HT1080 (cell line): Measurements from ENCODE around the gene HES4. TPM values are rescaled to one million over a fixed set of nuclear protein-coding genes. Genes with fewer than 3 reads are reported as not detected.
"Not testable (repeated sequence)": the region's sequence is repeated elsewhere in the genome, so short reads cannot be mapped to it uniquely, and the experiment has no call there.

Experiments
- DNase-seq: peaks from one replicate; pipeline ENCODE4 v3.0.0-alpha.2; 2015; ENCODE audit warnings: low read depth
- total RNA-seq: library from RNA; depleted of rRNA; stranded (reverse); fragments of >200 nt; shearing (Covaris generic); gene quantifications from 2 replicates; pipeline ENCODE4 v1.2.3, GENCODE V29; 2014

The HES4 gene
- total RNA-seq, 1 experiment from 2014 or later: 7.6 TPM

DNA sequence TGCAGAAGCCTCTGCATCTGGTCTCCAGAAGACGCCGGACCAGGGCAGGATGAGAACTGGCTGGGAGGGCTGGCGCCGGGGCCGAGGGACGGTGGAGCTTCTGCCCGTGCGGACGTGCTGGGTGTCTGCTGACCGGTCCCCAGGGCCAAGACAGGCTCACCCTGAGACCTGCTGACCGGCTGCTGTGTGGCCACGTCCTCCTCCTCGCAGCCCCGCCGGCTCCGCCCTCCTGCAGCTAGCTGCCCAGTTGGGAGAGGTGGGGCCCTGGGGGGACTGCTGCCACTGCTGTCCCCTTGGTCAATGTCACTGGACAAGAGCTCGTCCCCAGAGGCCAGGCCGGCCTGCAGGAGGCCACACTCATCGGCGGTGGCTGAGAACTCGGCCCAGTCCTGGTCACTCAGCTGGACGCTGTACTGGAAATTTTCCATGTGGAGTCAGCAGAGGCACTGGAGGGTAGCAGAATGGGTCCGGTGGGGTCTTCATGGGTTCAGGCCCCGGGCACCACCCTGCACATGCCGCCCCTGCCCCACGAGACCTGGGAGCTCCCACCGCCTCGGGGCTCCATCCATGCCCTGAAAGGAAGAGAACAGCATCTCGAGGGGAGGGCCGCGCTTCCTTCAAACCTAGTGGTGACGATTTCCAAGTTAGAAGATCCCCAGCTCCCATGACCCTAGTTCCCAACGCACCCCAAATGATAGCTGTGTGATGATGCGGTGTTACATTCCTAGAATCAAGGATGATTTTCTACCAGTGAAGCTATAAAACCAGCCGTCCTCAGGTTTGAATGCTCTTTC, 19.1 kb downstream of the HES4 start:
- no peak for DNase-seq

DNA sequence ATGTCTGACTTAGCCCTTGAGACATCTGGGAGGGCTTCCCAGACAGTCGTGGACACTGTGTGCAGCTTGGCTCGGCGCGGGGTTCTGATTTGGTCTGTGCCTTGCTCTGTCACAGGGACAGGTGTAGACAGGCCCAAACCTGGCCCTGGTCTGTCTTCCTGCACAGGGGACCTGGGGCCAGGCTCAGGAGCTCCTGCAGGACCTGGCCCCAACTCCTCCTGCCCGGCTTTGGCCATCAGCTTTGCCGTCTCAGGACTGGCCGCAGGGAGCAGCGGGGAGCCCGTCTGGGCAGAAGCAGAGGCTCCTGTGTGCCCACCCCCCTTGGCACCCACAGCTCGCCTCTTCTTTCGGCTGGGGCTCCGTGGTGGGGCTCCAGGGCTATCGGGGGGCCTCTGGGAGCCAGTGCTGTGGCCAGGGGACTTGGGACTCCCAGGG, 19.7 kb downstream of the HES4 start:
- no peak for DNase-seq

DNA sequence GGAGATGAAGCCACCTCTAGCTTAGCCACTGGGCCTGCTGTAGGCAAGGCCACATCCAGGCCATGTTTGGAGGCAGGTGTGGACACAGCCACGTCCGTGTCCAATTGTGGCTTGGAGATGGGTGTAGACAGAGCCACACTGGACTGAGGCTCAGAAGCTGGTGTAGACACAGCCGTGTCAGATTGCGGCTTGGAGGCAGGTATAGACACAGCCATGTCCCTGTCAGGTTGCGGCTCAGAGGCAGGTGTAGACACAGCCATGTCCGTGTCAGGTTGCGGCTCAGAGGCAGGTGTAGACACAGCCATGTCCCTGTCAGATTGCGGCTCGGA, 20.2 kb downstream of the HES4 start:
- no peak for DNase-seq

DNA sequence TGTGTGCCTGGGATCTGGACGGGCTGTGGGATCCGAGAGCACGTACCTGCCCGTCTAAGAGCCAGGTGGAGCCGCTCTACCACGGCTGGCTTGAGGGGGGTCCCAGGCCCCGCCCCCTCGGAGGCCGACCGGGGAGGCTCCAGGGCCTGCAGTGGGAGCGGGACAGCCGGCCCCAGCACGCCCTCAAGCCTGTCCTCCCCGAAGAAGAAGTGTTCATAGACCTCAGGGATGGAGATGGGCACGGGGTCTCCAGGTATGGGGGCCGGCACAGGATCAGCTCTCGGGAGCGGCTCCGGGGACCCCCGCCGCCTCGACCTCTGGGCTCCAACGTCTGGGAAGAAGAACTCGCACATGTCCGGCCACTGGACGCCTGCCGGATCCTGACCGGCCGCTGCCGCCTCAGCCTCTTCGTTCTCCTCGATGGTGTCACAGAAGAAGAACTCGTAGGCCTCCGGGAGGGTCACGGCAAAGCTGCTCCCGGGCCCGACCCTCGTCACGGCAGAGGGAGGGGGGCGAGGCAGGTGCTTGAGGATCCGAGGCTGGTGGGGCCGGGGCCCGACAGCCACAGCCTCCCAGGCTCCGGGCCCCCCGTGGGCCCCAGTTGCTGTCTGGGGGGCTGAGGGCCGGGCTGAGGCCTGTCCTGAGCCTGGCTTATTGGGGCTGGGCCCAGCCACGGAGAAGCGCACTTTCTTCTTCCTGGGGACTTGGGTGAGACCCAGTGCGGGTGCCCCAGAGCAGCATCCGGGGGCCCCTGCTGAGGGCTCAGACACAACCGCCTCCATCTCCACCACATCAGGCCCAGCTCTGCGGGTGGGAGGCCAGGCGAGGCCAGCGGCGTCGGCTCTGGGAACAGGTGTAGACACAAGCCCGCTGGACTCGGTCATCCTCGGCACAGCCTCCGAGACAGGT, 20.8 kb downstream of the HES4 start:
- no peak for DNase-seq

DNA sequence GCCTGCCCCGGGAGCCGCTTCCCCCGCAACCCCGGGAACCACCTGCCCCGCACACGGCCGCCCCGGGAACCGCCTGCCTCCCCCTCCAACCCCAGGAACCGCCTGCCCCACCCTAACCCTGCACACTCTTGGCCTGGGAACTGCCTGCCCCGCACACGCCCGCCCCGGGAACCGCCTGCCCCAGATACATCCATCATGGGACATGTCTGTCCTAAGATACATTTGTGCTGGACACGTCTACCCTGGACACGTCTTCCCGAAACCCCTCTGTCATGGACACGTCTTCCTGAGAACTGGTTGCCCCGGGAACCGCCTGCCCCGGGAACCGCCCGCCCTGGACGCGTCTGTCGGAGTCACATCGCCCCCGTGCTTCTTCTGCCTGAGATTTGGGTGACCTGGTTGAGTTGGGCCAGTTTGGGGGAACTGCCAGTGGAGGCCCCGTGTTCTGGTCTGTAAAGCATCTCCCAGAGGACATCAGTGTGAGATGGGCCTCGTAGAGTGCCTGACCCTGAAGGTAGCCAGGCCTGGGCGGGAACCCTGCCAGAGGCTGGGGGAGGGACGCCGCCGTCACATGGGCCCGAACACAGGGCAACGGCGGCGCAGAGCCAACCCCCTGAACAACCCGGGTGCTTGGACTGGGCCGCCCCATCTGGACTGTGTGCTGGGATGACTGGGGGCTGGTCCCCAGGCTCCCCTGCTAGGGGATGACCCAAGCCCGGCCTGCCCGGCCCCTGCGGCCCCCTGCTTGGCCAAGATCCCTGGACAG, 21.6 kb downstream of the HES4 start:
- no peak for DNase-seq

DNA sequence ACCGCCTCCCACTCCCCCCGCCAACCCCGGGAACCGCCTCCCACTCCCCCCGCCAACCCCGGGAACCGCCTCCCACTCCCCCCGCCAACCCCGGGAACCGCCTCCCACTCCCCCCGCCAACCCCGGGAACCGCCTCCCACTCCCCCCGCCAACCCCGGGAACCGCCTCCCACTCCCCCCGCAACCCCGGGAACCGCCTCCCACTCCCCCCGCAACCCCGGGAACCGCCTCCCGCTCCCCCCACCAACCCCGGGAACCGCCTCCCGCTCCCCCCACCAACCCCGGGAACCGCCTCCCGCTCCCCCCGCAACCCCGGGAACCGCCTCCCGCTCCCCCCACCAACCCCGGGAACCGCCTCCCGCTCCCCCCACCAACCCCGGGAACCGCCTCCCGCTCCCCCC, 23.1 kb downstream of the HES4 start:
- DNase-seq: not testable (repeated sequence)

DNA sequence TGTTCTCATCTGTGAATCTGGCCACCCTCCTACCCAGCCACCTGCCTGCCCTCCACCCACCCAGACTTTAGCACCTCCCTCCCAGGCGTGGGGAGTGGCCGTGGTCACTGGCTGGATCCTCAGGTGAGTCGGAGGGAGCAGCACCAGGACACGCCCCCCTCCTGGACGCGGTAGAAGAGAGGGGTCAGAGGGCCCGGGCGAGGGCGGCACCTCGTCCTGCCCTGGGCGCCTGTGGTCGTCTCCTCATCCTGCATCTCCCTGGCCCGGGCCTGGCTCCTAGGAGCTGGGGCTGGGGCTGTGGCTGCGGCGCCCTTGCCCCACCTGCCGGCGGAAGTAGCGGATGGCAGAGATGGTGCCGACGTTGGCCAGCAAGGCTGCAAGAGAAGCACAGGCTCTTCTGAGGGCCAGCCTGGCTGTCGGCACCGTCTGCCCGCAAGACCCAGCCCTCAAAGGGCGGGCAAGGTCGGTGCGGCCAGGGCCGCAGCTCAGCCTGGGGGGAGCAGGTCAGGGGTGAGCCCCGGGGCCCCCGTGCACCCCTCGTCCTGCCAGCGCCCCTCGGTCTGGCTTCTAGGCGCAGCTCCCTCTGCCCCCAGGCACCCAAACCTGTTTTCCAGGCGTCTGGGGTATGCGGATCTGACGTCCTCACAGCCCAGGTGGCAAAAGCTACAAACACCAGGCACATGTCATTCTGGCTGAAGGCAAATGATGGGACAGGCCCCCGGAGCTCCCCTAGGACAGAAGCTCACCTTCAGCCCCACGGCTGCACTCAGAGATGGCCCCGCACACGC, 23.8 kb downstream of the HES4 start:
- peak; percentile 83 for DNase-seq

DNA sequence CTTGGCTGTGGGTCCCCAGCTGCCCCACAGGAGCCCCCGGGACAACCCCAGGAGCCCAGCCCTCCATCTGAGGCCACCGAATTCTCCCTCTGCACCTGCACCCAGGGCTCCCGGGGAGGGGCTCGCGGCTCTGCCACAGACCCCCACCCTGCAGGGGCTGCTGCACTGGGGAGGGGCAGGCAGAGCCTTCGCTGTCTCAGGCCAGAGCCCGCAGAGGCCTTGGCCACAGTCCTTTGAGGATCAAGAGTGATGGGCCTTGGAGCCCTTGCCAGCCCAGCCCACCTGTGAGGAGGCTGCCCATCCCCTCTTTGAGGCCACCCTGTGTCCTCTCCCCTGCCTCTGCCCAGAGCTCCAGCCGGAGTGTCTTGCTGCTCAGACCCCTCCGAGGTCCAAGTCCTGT, 24.5 kb downstream of the HES4 start:
- no peak for DNase-seq

DNA sequence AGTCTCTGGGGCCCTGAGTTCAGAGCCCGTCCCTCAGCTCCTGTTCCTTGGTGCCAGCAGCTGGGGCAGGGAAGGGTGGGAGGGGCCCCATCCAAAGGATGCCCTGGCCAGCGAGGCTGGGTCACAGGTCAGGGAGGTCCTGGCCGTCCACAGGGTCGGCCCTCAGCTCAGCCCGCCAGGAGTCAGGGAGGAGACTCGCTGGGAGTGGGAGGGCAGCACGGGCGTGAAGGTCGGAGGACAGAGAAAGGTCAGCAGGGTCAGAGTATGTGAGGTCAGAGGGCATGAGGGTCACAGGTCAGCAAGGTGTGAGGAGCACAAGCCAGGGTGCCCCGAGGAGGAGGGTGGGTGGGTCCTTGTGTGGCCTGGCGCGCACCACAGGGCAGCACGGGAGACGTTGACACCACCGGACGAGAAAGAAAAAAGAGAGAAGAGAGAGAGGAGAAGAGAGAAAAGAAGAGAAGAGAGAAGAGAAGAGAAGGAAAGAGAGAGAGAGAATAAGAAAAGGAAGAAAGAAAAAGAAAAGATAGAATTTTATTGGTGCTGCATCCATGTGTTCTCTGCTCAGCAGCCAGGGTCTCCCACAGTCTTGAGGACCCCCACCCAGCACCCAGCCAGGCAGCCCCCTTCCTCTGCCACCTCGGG, 25.1 kb downstream of the HES4 start:
- DNase-seq: no peak

DNA sequence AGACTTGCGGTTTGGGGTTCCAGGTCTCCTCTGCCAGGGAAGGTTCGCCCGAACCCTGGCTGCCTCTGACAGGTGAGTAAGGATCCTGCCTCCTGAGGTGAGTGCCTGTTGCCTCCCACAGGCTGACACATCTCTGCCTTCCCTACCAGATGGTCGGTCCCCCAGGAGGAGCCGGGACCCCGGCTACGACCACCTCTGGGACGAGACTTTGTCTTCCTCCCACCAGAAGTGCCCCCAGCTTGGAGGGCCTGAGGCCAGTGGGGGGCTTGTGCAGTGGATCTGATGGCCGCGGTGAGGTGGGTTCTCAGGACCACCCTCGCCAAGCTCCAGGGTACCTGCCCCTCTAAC, 25.6 kb downstream of the HES4 start:
- DNase-seq: no peak

DNA sequence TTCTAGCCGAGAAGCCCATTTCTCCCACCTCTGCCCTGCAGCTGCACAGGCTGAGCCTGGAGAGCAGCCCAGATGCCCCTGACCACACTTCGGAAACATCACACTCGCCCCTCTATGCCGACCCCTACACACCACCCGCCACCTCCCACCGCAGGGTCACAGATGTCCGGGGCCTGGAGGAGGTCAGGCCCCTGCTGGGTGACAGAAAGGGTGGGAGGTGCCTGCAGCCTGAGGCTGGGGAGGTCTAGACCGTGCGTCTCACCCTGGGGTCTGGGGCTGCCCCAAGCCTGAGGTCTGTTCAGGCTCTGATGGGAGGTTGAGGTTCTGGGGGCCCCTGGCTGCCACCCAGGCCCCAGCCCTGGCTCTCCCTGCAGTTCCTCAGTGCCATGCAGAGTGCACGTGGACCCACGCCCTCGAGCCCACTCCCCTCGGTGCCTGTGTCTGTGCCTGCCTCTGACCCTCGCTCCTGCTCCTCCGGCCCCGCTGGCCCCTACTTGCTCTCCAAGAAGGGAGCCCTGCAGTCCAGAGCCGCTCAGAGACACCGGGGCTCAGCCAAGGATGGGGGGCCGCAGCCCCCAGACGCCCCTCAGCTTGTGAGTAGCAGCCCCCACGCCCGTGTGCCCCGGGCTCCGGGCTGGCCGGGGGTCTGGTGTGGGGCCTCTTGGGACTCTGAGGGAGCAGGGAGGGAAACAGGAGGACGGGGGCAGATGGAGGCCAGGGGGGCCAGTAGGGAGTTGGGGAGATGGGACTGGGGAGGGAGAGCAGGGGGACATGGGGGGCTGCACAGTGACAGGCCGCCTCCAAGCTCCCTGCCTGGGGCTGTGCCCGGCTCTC, 26.2 kb downstream of the HES4 start:
- DNase-seq: no peak

DNA sequence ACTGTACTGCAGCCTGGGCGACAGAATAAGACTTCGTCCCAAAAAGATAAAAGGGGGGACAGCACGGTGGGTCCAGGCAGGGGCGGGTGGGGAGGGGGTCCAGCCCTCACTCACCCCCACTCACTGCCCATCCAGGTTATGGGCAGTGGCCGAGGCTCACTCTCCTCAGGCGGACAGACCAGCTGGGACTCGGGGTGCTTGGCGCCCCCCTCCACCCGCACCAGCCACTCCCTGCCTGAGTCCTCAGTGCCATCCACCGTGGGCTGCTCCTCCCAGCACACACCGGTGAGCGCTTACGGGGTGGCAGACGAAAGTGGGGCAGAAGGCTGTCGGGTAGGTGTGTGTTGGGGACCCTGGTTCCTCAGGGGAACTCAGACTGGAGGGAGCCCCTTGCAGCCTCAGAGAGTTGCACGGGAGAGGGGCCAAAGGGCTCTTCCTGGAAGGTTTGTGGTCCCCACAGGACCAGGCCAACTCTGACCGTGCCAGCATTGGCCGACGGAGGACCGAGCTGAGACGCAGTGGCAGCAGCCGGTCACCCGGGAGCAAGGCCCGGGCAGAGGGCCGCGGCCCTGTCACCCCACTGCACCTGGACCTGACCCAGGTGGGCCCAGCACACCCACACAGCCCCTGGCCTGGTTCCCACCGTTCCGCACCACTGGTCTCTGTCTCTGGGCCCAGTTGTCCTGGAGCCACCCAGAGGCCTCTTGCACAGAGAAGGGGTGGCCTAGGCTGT, 27.0 kb downstream of the HES4 start:
- no peak for DNase-seq

DNA sequence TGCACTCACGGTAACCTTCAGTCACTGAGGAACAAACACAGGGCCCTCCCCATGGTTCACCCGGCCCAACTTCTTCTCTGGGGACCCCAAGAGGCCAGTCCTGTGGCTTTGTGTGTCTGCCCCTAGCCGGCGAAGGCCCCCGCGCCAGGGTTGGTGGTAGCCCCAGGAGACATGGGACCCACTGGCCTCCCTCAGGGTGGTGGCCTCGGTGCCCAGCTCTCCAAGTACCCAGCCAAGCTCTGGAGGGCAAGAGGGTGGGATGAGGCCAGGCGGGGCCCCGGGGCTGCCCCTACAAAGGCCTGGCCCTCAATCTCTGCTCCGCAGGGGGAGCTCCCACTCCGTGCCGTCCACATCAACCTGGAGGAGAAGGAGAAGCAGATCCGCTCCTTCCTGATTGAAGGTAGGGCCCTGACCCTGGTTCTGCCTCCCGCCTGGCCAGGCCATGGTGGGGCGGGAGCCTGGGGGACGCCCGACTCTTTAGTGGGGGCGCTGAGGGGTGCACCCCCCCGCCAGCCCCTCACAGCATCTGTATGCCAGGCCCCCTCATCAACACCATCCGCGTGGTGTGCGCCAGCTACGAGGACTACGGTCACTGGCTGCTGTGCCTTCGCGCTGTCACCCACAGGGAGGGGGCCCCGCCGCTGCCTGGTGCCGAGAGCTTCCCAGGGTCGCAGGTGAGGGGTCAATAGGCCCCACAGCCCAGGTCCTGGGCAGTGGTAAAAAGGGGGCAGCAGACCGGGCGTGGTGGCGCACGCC, 28.0 kb downstream of the HES4 start:
- DNase-seq: no peak

DNA sequence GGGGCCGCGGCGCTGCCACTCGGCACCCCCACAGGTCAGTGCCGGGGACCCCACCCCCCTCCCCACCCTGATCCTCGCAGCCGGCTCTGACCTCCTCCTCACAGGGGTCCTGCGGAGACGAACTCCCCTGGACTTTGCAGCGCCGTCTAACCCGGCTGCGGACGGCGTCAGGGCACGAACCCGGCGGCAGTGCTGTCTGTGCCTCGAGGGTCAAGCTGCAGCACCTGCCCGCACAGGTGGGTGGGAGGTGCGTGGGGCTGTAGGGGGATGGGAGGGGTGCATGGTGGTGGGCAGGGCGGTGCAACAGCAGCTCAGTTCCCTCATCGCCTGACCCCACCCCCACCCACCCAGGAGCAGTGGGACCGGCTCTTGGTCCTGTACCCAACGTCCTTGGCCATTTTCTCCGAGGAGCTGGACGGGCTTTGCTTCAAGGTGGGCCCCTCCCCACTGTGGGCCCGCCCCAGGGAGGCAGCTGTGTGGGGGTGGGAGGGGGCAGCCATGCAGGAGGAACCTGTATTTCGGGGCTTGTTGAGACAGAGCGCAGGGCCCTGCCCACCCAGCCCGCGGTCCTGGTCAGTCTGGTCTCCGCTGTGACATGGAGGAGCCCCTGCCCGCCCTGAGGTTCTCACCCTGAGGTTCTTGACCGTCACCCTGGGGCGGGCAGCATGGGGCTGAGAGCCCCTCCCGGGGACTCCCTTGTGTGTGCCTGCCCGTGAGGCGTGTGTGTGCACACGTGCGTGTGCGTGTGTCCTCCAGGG, 28.7 kb downstream of the HES4 start:
- no peak for DNase-seq

DNA sequence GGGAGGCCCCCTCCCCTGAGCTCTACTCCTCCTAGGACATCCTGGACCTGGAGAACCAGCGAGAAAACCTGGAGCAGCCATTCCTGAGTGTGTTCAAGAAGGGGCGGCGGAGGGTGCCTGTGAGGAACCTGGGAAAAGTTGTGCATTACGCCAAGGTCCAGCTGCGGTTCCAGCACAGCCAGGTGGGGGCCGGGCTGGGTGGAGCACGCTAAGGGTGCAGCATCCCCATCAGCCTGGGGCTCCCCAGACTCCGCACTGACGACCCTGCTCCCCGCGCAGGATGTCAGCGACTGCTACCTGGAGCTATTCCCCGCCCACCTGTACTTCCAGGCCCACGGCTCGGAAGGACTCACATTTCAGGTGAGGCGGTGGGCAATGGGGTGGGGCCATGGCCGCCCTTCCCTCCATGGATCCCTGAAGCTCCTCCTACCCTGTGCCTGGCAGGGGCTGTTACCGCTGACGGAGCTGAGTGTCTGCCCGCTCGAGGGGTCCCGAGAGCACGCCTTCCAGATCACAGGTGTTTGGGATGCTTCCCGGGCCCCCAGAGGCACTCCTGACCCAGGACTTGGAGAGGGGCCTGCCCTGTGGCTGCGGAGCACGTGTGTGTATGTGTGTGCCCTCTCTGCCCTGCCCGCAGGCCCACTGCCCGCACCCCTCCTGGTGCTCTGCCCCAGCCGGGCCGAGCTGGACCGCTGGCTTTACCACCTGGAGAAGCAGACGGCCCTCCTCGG, 29.5 kb downstream of the HES4 start:
- DNase-seq: no peak

DNA sequence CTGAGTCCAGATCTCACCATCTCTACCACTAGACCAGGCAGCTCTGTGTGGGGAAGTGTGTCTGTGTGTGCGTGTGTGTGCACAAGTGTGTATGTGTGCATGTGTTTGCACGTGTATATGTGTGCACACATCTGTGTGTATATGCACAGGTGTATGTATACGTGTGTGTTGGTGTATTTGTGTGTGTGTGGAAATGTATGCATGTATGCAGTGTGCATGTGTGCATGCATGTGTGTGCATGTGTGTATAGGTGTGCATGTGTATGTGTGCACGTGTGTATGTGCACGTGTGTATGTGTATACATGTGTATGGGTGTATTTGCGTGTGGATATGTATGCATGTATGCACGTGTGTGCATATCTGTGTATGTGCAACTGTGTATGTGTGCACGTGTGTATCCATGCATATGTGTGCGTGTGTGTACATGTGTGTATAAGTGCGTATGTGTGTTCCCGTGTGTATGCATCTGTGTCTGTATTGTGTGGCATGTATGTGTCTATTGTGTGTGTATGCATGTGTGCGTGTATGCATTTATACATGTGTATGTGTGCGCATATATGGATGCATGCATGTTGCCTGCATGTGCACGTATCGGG, 30.5 kb downstream of the HES4 start:
- DNase-seq: no peak
